Measurements from ENCODE around the gene SPAG5.

The SPAG5 gene

GRCh38 chr17:28575126-28575795, 23.6 kb downstream of the SPAG5 start:
- H3K9me3 Mint-ChIP-seq = no peaks in the 10 kb centered on the region
- peaks cover 46% of the 10 kb centered on the region for H3K36me3 Mint-ChIP-seq (ENCODE audit: low read depth)
- DNase-seq = no peak
- no peak for TF ChIP-seq CTCF (IDR thresholded peaks at IDR 0.05)
- H3K27ac Mint-ChIP-seq = no peak overlapping the region
- H3K4me1 Mint-ChIP-seq = peaks cover 31% of the 10 kb centered on the region
- H3K27me3 Mint-ChIP-seq (ENCODE audit: low read depth, poor library complexity) = peaks cover 12% of the 10 kb centered on the region
- H3K4me3 Mint-ChIP-seq = no peak overlapping the region

- H3K36me3 Mint-ChIP-seq (ENCODE audit: low read depth) = peaks cover 44% of the 10 kb centered on the region
- H3K27ac Mint-ChIP-seq = no peak overlapping the region
- H3K4me1 Mint-ChIP-seq = peaks cover 39% of the 10 kb centered on the region
- H3K27me3 Mint-ChIP-seq (ENCODE audit: low read depth, poor library complexity) = peaks cover 12% of the 10 kb centered on the region
- TF ChIP-seq CTCF (IDR thresholded peaks at IDR 0.05) = no peak
- no peaks in the 10 kb centered on the region for H3K9me3 Mint-ChIP-seq
- H3K4me3 Mint-ChIP-seq = no peak overlapping the region
- no peak for DNase-seq
Measured at GRCh38 chr17:28574526-28574925, 24.3 kb downstream of the SPAG5 start.

- no peaks in the 10 kb centered on the region for H3K9me3 Mint-ChIP-seq
- DNase-seq = no peak
- H3K36me3 Mint-ChIP-seq (ENCODE audit: low read depth) = peaks cover 42% of the 10 kb centered on the region
- no peak for TF ChIP-seq CTCF (IDR thresholded peaks at IDR 0.05)
- H3K4me3 Mint-ChIP-seq = no peak overlapping the region
- H3K27ac Mint-ChIP-seq = no peak overlapping the region
- peaks cover 12% of the 10 kb centered on the region for H3K27me3 Mint-ChIP-seq (ENCODE audit: low read depth, poor library complexity)
- H3K4me1 Mint-ChIP-seq = peaks cover 40% of the 10 kb centered on the region
Measured at GRCh38 chr17:28573966-28574480, 24.8 kb downstream of the SPAG5 start.

- Mint-ChIP-seq H3K27ac (no peak overlapping the region), H3K4me1 (peaks cover 40% of the 10 kb centered on the region)
Measured at GRCh38 chr17:28573521-28573920, 25.3 kb downstream of the SPAG5 start.

GRCh38 chr17:28573040-28573380, 25.8 kb downstream of the SPAG5 start:
- H3K27me3 Mint-ChIP-seq (ENCODE audit: low read depth, poor library complexity) = peaks cover 12% of the 10 kb centered on the region
- H3K4me3 Mint-ChIP-seq = no peak overlapping the region
- peaks cover 40% of the 10 kb centered on the region for H3K4me1 Mint-ChIP-seq
- H3K9me3 Mint-ChIP-seq = no peaks in the 10 kb centered on the region
- no peak for TF ChIP-seq CTCF (IDR thresholded peaks at IDR 0.05)
- DNase-seq = no peak
- H3K36me3 Mint-ChIP-seq (ENCODE audit: low read depth) = peaks cover 45% of the 10 kb centered on the region
- no peak overlapping the region for H3K27ac Mint-ChIP-seq

More at GRCh38 chr17:28573521-28573920, 25.3 kb downstream of the SPAG5 start:
- no peak for DNase-seq
- Mint-ChIP-seq H3K36me3 (ENCODE audit: low read depth) (peaks cover 42% of the 10 kb centered on the region), H3K4me3 (no peak overlapping the region), H3K9me3 (no peaks in the 10 kb centered on the region), H3K27me3 (ENCODE audit: low read depth, poor library complexity) (peaks cover 12% of the 10 kb centered on the region)
- TF ChIP-seq CTCF (IDR thresholded peaks at IDR 0.05) = no peak
